OCI-LY3 (cell line): ENCODE data around the gene PDZD7.
A peak's percentile ranks its signal among the peaks of the same experiment; 100 is the strongest.

Source experiments
- H2AFZ ChIP-seq: fragments of 200-600, 300-600 bp; shearing (Covaris generic); 2 replicates; pipeline ENCODE4 v1.6.0; 2014; ENCODE audit warnings: antibody characterized with exemption, low read depth, low read length
- H3K27ac ChIP-seq: fragments of 200-600, 300-600 bp; sonication (generic); 2 replicates; pipeline ENCODE4 v1.5.1; 2014; ENCODE audit warnings: mild to moderate bottlenecking, low read length, moderate library complexity, mixed read lengths
- H3K27me3 ChIP-seq: fragments of 200-600, 300-600 bp; sonication (generic); 2 replicates; pipeline ENCODE4 v1.6.1; 2014; ENCODE audit warnings: low read depth, low read length, mixed read lengths
- H3K36me3 ChIP-seq: fragments of 200-600, 300-600 bp; sonication (generic); replicated peaks from 2 replicates; pipeline ENCODE3; 2014; ENCODE audit warnings: low read depth, low read length, mixed read lengths
- H3K4me1 ChIP-seq: fragments of 300-600, 200-600 bp; sonication (generic); 2 replicates; pipeline ENCODE4 v1.6.1; 2014; ENCODE audit warnings: low read length, mixed read lengths
- H3K4me2 ChIP-seq: fragments of 200-600, 300-600 bp; sonication (generic); 2 replicates; pipeline ENCODE4 v1.6.1; 2014; ENCODE audit warnings: low read length, mixed read lengths
- H3K4me3 ChIP-seq: fragments of 300-600, 200-600 bp; sonication (generic); 2 replicates; pipeline ENCODE4 v1.5.1; 2014; ENCODE audit warnings: antibody characterized with exemption, mild to moderate bottlenecking, low read length, moderate library complexity
- H3K79me2 ChIP-seq: fragments of 300-600, 200-600 bp; shearing (Covaris generic); 2 replicates; pipeline ENCODE4 v1.6.1; 2014; ENCODE audit warnings: mild to moderate bottlenecking, low read length, mixed read lengths
- H3K9ac ChIP-seq: fragments of 300-600, 200-600 bp; shearing (Covaris generic); 2 replicates; pipeline ENCODE4 v1.6.0; 2014; ENCODE audit warnings: mild to moderate bottlenecking, low read length, moderate library complexity
- H3K9me3 ChIP-seq: fragments of 200-600, 300-600 bp; shearing (Covaris generic); 2 replicates; pipeline ENCODE4 v1.6.1; 2014; ENCODE audit warnings: low read length, mixed read lengths; ENCODE audit not compliant: insufficient read depth
- H4K20me1 ChIP-seq: fragments of 200-600, 300-600 bp; sonication (generic); 2 replicates; pipeline ENCODE4 v1.6.1; 2016; ENCODE audit warnings: low read length, mixed read lengths; ENCODE audit not compliant: insufficient read depth
- EZH2phosphoT487 ChIP-seq: fragments of 200-600 bp; shearing (Covaris generic); IDR thresholded peaks from 2 replicates; pipeline ENCODE4 v1.6.1; 2018; ENCODE audit warnings: antibody characterized with exemption, mixed run types, low read depth
- TF ChIP-seq, protein P1 (sequence below): fragments of 200-600, 300-600 bp; sonication (generic); IDR thresholded peaks from 2 replicates; pipeline ENCODE4 v1.5.1; 2014; ENCODE audit warnings: antibody characterized with exemption, low read length, low read depth

PDZD7 gene

DNA sequence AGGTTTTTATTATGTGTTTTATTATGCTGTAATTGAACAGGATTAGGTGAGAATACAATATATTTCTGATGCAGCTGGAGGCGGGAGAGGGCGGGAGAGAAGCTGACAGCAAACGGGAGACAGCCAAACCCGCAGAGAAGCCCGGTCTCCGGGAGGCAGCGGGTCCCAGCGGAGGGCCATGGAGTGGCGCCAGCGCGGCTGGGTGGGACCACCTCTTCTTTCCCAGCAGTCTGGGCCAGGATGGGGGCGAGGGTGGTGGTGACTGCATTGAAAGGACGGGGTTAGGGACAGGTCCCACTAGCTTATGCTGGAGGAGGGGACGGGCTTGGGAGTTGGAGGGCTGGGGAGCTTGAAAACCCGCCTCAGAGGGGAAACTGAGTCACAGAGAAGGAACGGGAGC lies 16.3 kb upstream of the PDZD7 start:
- no peaks in the 10 kb centered on the region for H3K36me3 ChIP-seq
- H3K4me2 ChIP-seq: no peak overlapping the region
- H3K27ac ChIP-seq: no peak overlapping the region
- H3K4me1 ChIP-seq: peaks cover 15% of the 10 kb centered on the region
- H3K9ac ChIP-seq: no peak overlapping the region
- H3K27me3 ChIP-seq: no peaks in the 10 kb centered on the region
- no peak overlapping the region for H2AFZ ChIP-seq
- no peak overlapping the region for H3K4me3 ChIP-seq
- H4K20me1 ChIP-seq: no peaks in the 10 kb centered on the region
- no peaks in the 10 kb centered on the region for H3K79me2 ChIP-seq
- no peaks in the 10 kb centered on the region for H3K9me3 ChIP-seq
- TF ChIP-seq, protein P1, sequence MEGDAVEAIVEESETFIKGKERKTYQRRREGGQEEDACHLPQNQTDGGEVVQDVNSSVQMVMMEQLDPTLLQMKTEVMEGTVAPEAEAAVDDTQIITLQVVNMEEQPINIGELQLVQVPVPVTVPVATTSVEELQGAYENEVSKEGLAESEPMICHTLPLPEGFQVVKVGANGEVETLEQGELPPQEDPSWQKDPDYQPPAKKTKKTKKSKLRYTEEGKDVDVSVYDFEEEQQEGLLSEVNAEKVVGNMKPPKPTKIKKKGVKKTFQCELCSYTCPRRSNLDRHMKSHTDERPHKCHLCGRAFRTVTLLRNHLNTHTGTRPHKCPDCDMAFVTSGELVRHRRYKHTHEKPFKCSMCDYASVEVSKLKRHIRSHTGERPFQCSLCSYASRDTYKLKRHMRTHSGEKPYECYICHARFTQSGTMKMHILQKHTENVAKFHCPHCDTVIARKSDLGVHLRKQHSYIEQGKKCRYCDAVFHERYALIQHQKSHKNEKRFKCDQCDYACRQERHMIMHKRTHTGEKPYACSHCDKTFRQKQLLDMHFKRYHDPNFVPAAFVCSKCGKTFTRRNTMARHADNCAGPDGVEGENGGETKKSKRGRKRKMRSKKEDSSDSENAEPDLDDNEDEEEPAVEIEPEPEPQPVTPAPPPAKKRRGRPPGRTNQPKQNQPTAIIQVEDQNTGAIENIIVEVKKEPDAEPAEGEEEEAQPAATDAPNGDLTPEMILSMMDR: no peak
- no peak for TF ChIP-seq EZH2phosphoT487

DNA sequence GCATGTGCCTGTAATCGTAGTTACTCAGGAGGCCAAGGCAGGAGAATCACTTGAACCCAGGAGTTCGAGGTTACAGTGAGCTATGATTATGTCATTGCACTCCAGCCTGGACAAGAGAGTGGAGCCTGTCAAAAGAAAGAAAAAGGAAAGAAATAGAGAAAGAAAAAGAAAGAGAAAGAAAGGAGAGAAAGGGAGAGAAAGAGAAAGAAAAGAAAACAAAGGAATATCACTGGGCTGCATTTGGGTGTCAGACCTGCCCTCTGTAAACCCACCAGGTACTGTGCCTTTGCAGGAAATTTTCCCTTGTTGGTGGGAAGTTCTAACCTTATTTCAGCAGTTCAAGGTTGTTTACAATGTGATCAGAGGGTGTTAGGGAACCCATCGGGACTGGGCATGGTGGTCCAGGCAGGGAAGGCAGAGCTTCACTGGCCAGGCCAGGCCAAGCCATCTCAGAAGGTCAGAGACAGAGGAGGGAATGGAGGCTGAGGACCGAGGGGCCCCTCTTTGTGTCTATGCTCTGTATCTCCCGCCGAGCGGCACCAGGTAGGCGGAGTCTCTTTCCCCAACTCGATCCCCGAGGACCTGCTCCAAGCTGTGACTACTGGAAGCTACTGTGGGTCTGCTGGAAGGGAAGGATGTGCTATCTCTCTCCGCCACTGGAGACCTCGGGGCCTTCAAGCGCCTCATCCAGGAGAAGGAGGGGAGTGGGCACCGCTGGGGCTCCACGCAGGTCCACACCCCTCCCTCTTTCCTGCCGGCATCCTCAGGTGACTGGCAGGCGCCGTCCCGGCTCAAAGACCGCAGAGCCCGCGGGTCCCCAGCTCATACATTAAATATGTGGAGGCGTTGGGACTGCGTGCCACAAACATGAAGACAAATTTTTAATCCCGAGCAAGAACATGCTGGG lies 15.7 kb upstream of the PDZD7 start:
- H3K36me3 ChIP-seq: no peaks in the 10 kb centered on the region
- no peaks in the 10 kb centered on the region for H3K9me3 ChIP-seq
- TF ChIP-seq EZH2phosphoT487: no peak
- TF ChIP-seq, protein P1: no peak
- no peaks in the 10 kb centered on the region for H3K79me2 ChIP-seq
- no peak overlapping the region for H3K9ac ChIP-seq
- no peak overlapping the region for H2AFZ ChIP-seq
- no peak overlapping the region for H3K27ac ChIP-seq
- peaks cover 16% of the 10 kb centered on the region for H3K4me1 ChIP-seq
- no peak overlapping the region for H3K4me2 ChIP-seq
- no peaks in the 10 kb centered on the region for H4K20me1 ChIP-seq
- H3K27me3 ChIP-seq: no peaks in the 10 kb centered on the region
- no peak overlapping the region for H3K4me3 ChIP-seq

- H4K20me1 ChIP-seq: no peaks in the 10 kb centered on the region
- H3K4me2 ChIP-seq: no peak overlapping the region
- no peak overlapping the region for H3K27ac ChIP-seq
- no peaks in the 10 kb centered on the region for H3K79me2 ChIP-seq
- H3K4me1 ChIP-seq: peaks cover 10% of the 10 kb centered on the region; the same call in 1 of the 2 replicates
- H2AFZ ChIP-seq: no peak overlapping the region
- no peaks in the 10 kb centered on the region for H3K9me3 ChIP-seq
- TF ChIP-seq EZH2phosphoT487: no peak
- TF ChIP-seq, protein P1: no peak
- no peak overlapping the region for H3K9ac ChIP-seq
- no peak overlapping the region for H3K4me3 ChIP-seq
- H3K36me3 ChIP-seq: no peaks in the 10 kb centered on the region
- H3K27me3 ChIP-seq: no peaks in the 10 kb centered on the region
Measured at GRCh38 chr10:101044117-101044516, 13.2 kb upstream of the PDZD7 start.

- Histone ChIP-seq H3K4me3 (peak overlapping the region; percentile 90), H3K79me2 (no peaks in the 10 kb centered on the region), H3K27ac (no peak overlapping the region), H3K9me3 (no peaks in the 10 kb centered on the region), H3K4me1 (peaks cover 10% of the 10 kb centered on the region; the same call in 1 of the 2 replicates), H3K27me3 (no peaks in the 10 kb centered on the region), H3K4me2 (peak overlapping the region; percentile 88), H4K20me1 (no peaks in the 10 kb centered on the region), H3K9ac (peak overlapping the region; percentile 73), H3K36me3 (no peaks in the 10 kb centered on the region), H2AFZ (peak overlapping the region; percentile 97)
- TF ChIP-seq, protein P1: no peak
- TF ChIP-seq EZH2phosphoT487: no peak
Measured at GRCh38 chr10:101043363-101043707, 12.4 kb upstream of the PDZD7 start.
